HepG2 (cell line): Measurements from ENCODE around the gene CDK3. TPM values are rescaled to one million over a fixed set of nuclear protein-coding genes. Genes with fewer than 3 reads are reported as not detected.

Experiments
- BORCS8-MEF2B ChIP-seq: sonication (generic); formaldehyde crosslinking; IDR thresholded peaks from 2 replicates; pipeline ENCODE4 v1.8.0; 2022; ENCODE audit warnings: mild to moderate bottlenecking, missing genetic modification reagents
- GFI1 ChIP-seq: sonication (generic); formaldehyde crosslinking; IDR thresholded peaks from 2 replicates; pipeline ENCODE4 v1.5.0; 2020; ENCODE audit warnings: missing genetic modification reagents, mild to moderate bottlenecking, borderline replicate concordance
- GLI4 ChIP-seq: sonication (generic); formaldehyde crosslinking; IDR thresholded peaks from 2 replicates; pipeline ENCODE4 v1.5.1; 2020; ENCODE audit warnings: missing genetic modification reagents, mild to moderate bottlenecking, moderate library complexity, borderline replicate concordance
- GTF2F1 ChIP-seq: fragments of 150-350 bp; IDR thresholded peaks from 2 replicates; pipeline ENCODE4 v1.6.1; 2014; ENCODE audit warnings: low read length
- KAT7 ChIP-seq: IDR thresholded peaks from 2 replicates; pipeline ENCODE4 v1.6.1; 2018; ENCODE audit warnings: borderline replicate concordance, missing compliant biosample characterization
- KLF12 ChIP-seq: sonication (generic); formaldehyde crosslinking; IDR thresholded peaks from 2 replicates; pipeline ENCODE4 v1.4.0; 2020; ENCODE audit warnings: missing genetic modification reagents, borderline replicate concordance
- PBX2 ChIP-seq: IDR thresholded peaks from 2 replicates; pipeline ENCODE4 v1.6.1; 2016; ENCODE audit warnings: control low read depth
- PHF21A ChIP-seq: sonication (generic); formaldehyde crosslinking; IDR thresholded peaks from 2 replicates; pipeline ENCODE4 v1.5.0; 2020; ENCODE audit warnings: mild to moderate bottlenecking, missing genetic modification reagents
- POLR2AphosphoS2 ChIP-seq: IDR thresholded peaks from 2 replicates; pipeline ENCODE4 v1.6.1; 2011; ENCODE audit warnings: low read depth, low read length, improper control_type of control experiment
- REL ChIP-seq: sonication (generic); formaldehyde crosslinking; conservative IDR thresholded peaks from 2 replicates; pipeline ENCODE4 v1.8.0; 2022; ENCODE audit warnings: mild to moderate bottlenecking, missing genetic modification reagents, moderate library complexity
- SNAI1 ChIP-seq: sonication (generic); formaldehyde crosslinking; IDR thresholded peaks from 2 replicates; pipeline ENCODE4 v1.5.0; 2020; ENCODE audit warnings: mild to moderate bottlenecking, missing genetic modification reagents, borderline replicate concordance
- STAG1 ChIP-seq: sonication (generic); formaldehyde crosslinking; IDR thresholded peaks from 2 replicates; pipeline ENCODE4 v1.4.0; 2020; ENCODE audit warnings: missing genetic modification reagents
- TBP ChIP-seq: sonication (generic); formaldehyde crosslinking; IDR thresholded peaks from 2 replicates; pipeline ENCODE4 v1.5.0; 2020; ENCODE audit warnings: missing genetic modification reagents
- THYN1 ChIP-seq: sonication (generic); formaldehyde crosslinking; IDR thresholded peaks from 2 replicates; pipeline ENCODE4 v1.8.1; 2023; ENCODE audit warnings: low read depth, mild to moderate bottlenecking, moderate library complexity, missing genetic modification reagents, borderline replicate concordance
- ZNF274 ChIP-seq: sonication (generic); formaldehyde crosslinking; IDR thresholded peaks from 2 replicates; pipeline ENCODE4 v1.5.1; 2020; ENCODE audit warnings: mild to moderate bottlenecking, missing genetic modification reagents
- ZNF275 ChIP-seq: sonication (generic); formaldehyde crosslinking; IDR thresholded peaks from 2 replicates; pipeline ENCODE4 v1.8.0; 2022; ENCODE audit warnings: missing genetic modification reagents, mild to moderate bottlenecking, inconsistent platforms, borderline replicate concordance
- ZNF335 ChIP-seq: sonication (generic); formaldehyde crosslinking; IDR thresholded peaks from 2 replicates; pipeline ENCODE4 v1.4.0; 2020; ENCODE audit warnings: missing genetic modification reagents
- ZNF350 ChIP-seq: sonication (generic); formaldehyde crosslinking; IDR thresholded peaks from 2 replicates; pipeline ENCODE4 v1.4.0; 2020; ENCODE audit warnings: mild to moderate bottlenecking, low read depth, missing genetic modification reagents, borderline replicate concordance
- ZNF432 ChIP-seq: sonication (generic); formaldehyde crosslinking; IDR thresholded peaks from 2 replicates; pipeline ENCODE4 v1.5.0; 2020; ENCODE audit warnings: missing genetic modification reagents, mild to moderate bottlenecking, borderline replicate concordance
- ZNF512B ChIP-seq: sonication (generic); formaldehyde crosslinking; IDR thresholded peaks from 2 replicates; pipeline ENCODE4 v1.5.1; 2020; ENCODE audit warnings: missing genetic modification reagents, mild to moderate bottlenecking, borderline replicate concordance
- ZNF530 ChIP-seq: sonication (generic); formaldehyde crosslinking; IDR thresholded peaks from 2 replicates; pipeline ENCODE4 v1.5.0; 2020; ENCODE audit warnings: low read depth, mild to moderate bottlenecking, missing genetic modification reagents
- ZNF572 ChIP-seq: sonication (generic); formaldehyde crosslinking; IDR thresholded peaks from 2 replicates; pipeline ENCODE4 v1.5.1; 2020; ENCODE audit warnings: mild to moderate bottlenecking, missing genetic modification reagents
- ZNF629 ChIP-seq: sonication (generic); formaldehyde crosslinking; conservative IDR thresholded peaks from 2 replicates; pipeline ENCODE4 v1.5.0; 2020; ENCODE audit warnings: missing genetic modification reagents
- ZNF724P ChIP-seq: sonication (generic); formaldehyde crosslinking; IDR thresholded peaks from 2 replicates; pipeline ENCODE4 v1.8.0; 2022; ENCODE audit warnings: missing genetic modification reagents, borderline replicate concordance
- ZNF773 ChIP-seq: sonication (generic); formaldehyde crosslinking; IDR thresholded peaks from 2 replicates; pipeline ENCODE4 v1.4.0; 2020; ENCODE audit warnings: missing genetic modification reagents, borderline replicate concordance
- polyA plus RNA-seq, 8 experiments: library from polyadenylated mRNA; depleted of rRNA in 3 of 8; stranded (reverse) in 7 of 8; unstranded in 1 of 8; fragments of >200 nt; fragmentation: Illumina TruSeq in 4 of 8; extraction: Trizol in 4 of 8; gene quantifications; 2 replicates each; pipeline versions ENCODE4 v1.2.1 to v1.2.3, GENCODE V29; 2011 to 2016; ENCODE audit warnings: low read depth in 4 of 8, missing spikeins in 1 of 8, mixed read lengths in 1 of 8; ENCODE audit not compliant: insufficient read depth in 1 of 8
- total RNA-seq, 5 experiments: library from RNA; depleted of rRNA; stranded (reverse); fragments of >200 nt; fragmentation: Illumina TruSeq; extraction: Trizol; gene quantifications; 2 replicates each; pipeline ENCODE4 v1.2.3, GENCODE V29; 2016; ENCODE audit warnings: low read depth in 1 of 5

The CDK3 gene
- total and polyA plus RNA-seq, 2 of the 13 experiments (the other 11 are each of a cell fraction or from before 2014, with no cell fraction given) = 5.8 to 11.4 TPM

GRCh38 chr17:76027159-76027839 is 26.6 kb downstream of the CDK3 start, which contains the start of gene EVPL (continued):
- no peak for TF ChIP-seq ZNF629 (CRISPR knock-in tag)
- TF ChIP-seq PHF21A (CRISPR knock-in tag) = no peak
- no peak for TF ChIP-seq PBX2 (CRISPR knock-in tag)
- 0 out of 2 replicates have a peak, but pooled peaks have one; percentile 5 for TF ChIP-seq ZNF274
- no peak for TF ChIP-seq SNAI1 (CRISPR knock-in tag)
- TF ChIP-seq KLF12 (CRISPR knock-in tag) = peak; percentile 86
- TF ChIP-seq ZNF350 = peak; percentile 83
- TF ChIP-seq ZNF512B (CRISPR knock-in tag) = no peak; the same call in 1 of the 2 replicates
- no peak for TF ChIP-seq ZNF530 (CRISPR knock-in tag)
- TF ChIP-seq GFI1 (CRISPR knock-in tag) = peak; percentile 71; the same call in 1 of the 2 replicates
- 0 out of 2 replicates have a peak, but pooled peaks have one; percentile 13 for TF ChIP-seq GLI4
- peak; percentile 76; the same call in 1 of the 2 replicates for TF ChIP-seq ZNF275 (CRISPR knock-in tag)
- peak; percentile 70; the same call in 1 of the 2 replicates for TF ChIP-seq REL (CRISPR knock-in tag)
- no peak; the same call in 1 of the 2 replicates for TF ChIP-seq ZNF335
- no peak for TF ChIP-seq POLR2AphosphoS2
- TF ChIP-seq ZNF724P (CRISPR knock-in tag) = peak; percentile 80; the same call in 1 of the 2 replicates
- TF ChIP-seq TBP (CRISPR knock-in tag) = no peak
- TF ChIP-seq THYN1 = no peak
- no peak for TF ChIP-seq ZNF773 (CRISPR knock-in tag)
- no peak; the same call in 1 of the 2 replicates for TF ChIP-seq KAT7 (CRISPR knock-in tag)
- TF ChIP-seq GTF2F1 = no peak
- TF ChIP-seq BORCS8-MEF2B (CRISPR knock-in tag) = peak; percentile 60; the same call in 1 of the 2 replicates
- TF ChIP-seq ZNF572 (CRISPR knock-in tag) = no peak
- no peak for TF ChIP-seq ZNF432 (CRISPR knock-in tag)
- no peak for TF ChIP-seq STAG1 (CRISPR knock-in tag)
